HepG2 (cell line): ENCODE results near the gene YKT6. TPM values are rescaled to one million over a fixed set of nuclear protein-coding genes. Genes with fewer than 3 reads are reported as not detected.

Experiments
- ATAC-seq: fragments of 200-7000 bp; cut with Tn5 transposase; 3 replicates; pipeline ENCODE4 v1.9.1; 2020; ENCODE audit warnings: mild to moderate bottlenecking, moderate library complexity
- BruUV-seq: library from RNA; stranded (reverse); fragments of 400-500 nt; replicated peaks from 2 replicates; lab custom pipeline; 2021; lab: Mats Ljungman, UMichigan
- CTCF ChIA-PET: fragments of 300-600 bp; formaldehyde crosslinking; extraction: SDS; loops from one replicate; lab custom pipeline; 2021; ENCODE audit warnings: low total read pairs, inconsistent platforms, low intra/inter-chr PET ratio; lab: Yijun Ruan, JAX
- POLR2A ChIA-PET: fragments of 350-600 bp; sonication (Branson Sonifier 250); formaldehyde crosslinking; loops from one replicate; lab custom pipeline; 2020; ENCODE audit warnings: antibody characterized with exemption, inconsistent platforms; lab: Yijun Ruan, JAX
- DNase-seq: peaks from one replicate; pipeline ENCODE4 v3.0.0-alpha.2; 2015; ENCODE audit warnings: low spot score
- FAIRE-seq: peaks from 3 replicates; lab custom pipeline; 2011; peaks lifted over from hg19 to GRCh38; lab: Jason Lieb, UNC
- H2AFZ ChIP-seq: one replicate; pipeline ENCODE4 v1.6.1; 2011; ENCODE audit warnings: low read length, inconsistent platforms
- H3K27ac ChIP-seq: fragments of 300-600 bp; 3 replicates; pipeline ENCODE4 v1.8.0; 2011; ENCODE audit warnings: mixed run types, mild to moderate bottlenecking, mixed read lengths, low read length, inconsistent platforms; ENCODE audit not compliant: insufficient read depth; ENCODE audit errors: extremely low read length
- H3K27me3 ChIP-seq, 2 experiments: fragments of 200-600 bp in 1 of 2; 2 replicates in 1 of 2; 3 replicates in 1 of 2; pipeline versions ENCODE4 v1.6.0 to v1.8.0; 2011; ENCODE audit warnings: low read length in 2 of 2, mild to moderate bottlenecking in 2 of 2, moderate library complexity in 2 of 2, inconsistent platforms in 1 of 2; ENCODE audit not compliant: insufficient read depth in 2 of 2, control insufficient read depth in 1 of 2
- H3K36me3 ChIP-seq, 2 experiments: fragments of 200-600 bp in 1 of 2; replicated peaks in 1 of 2; 2 replicates in 1 of 2; 3 replicates in 1 of 2; pipeline versions ENCODE4 v1.5.1 to v1.8.0; 2011; ENCODE audit warnings: low read length in 2 of 2, inconsistent platforms in 1 of 2; ENCODE audit not compliant: insufficient read depth in 2 of 2, control insufficient read depth in 1 of 2
- H3K4me1 ChIP-seq: 2 replicates; pipeline ENCODE4 v1.5.1; 2012; ENCODE audit warnings: low read length, inconsistent platforms; ENCODE audit not compliant: insufficient read depth
- H3K4me2 ChIP-seq: 2 replicates; pipeline ENCODE4 v1.6.0; 2011; ENCODE audit warnings: low read depth, low read length, inconsistent platforms
- H3K4me3 ChIP-seq, 3 experiments: fragments of 200-600 bp in 1 of 3; sonication (generic), shearing (Covaris generic) in 1 of 3; replicated peaks in 1 of 3; 2 replicates each; pipeline ENCODE4 v1.5.1; 2011 to 2016; ENCODE audit warnings: low read length in 3 of 3, inconsistent platforms in 2 of 3, low read depth in 2 of 3, mild to moderate bottlenecking in 2 of 3, control low read depth in 1 of 3, mixed read lengths in 1 of 3; ENCODE audit not compliant: insufficient read depth in 1 of 3
- H3K79me2 ChIP-seq: one replicate; pipeline ENCODE4 v1.6.1; 2011; ENCODE audit warnings: low read length, inconsistent platforms; ENCODE audit not compliant: insufficient read depth
- H3K9ac ChIP-seq: 2 replicates; pipeline ENCODE4 v1.6.0; 2011; ENCODE audit warnings: mild to moderate bottlenecking, low read depth, low read length, inconsistent platforms; ENCODE audit not compliant: insufficient read depth
- H3K9me3 ChIP-seq: 2 replicates; pipeline ENCODE4 v1.5.1; 2012; ENCODE audit warnings: mild to moderate bottlenecking, low read length
- H4K20me1 ChIP-seq: 2 replicates; pipeline ENCODE4 v1.6.0; 2011; ENCODE audit warnings: inconsistent platforms, mild to moderate bottlenecking, low read length, moderate library complexity; ENCODE audit not compliant: insufficient read depth
- BORCS8-MEF2B ChIP-seq: sonication (generic); formaldehyde crosslinking; IDR thresholded peaks from 2 replicates; pipeline ENCODE4 v1.8.0; 2022; ENCODE audit warnings: mild to moderate bottlenecking, missing genetic modification reagents
- FOXJ3 ChIP-seq: sonication (generic); formaldehyde crosslinking; IDR thresholded peaks from 2 replicates; pipeline ENCODE4 v1.4.0; 2020; ENCODE audit warnings: missing genetic modification reagents, mild to moderate bottlenecking, borderline replicate concordance
- GZF1 ChIP-seq: sonication (generic); formaldehyde crosslinking; IDR thresholded peaks from 2 replicates; pipeline ENCODE4 v1.5.1; 2020; ENCODE audit warnings: mild to moderate bottlenecking, missing genetic modification reagents
- PCBP1 ChIP-seq: fragments of 200-400 bp; formaldehyde crosslinking; IDR thresholded peaks from 2 replicates; pipeline ENCODE4 v1.6.1; 2017; ENCODE audit warnings: mild to moderate bottlenecking, low read depth, low read length, borderline replicate concordance
- RARG ChIP-seq: sonication (generic); formaldehyde crosslinking; IDR thresholded peaks from 2 replicates; pipeline ENCODE4 v1.4.0; 2020; ENCODE audit warnings: low read depth, mild to moderate bottlenecking, missing genetic modification reagents
- REL ChIP-seq: sonication (generic); formaldehyde crosslinking; conservative IDR thresholded peaks from 2 replicates; pipeline ENCODE4 v1.8.0; 2022; ENCODE audit warnings: mild to moderate bottlenecking, missing genetic modification reagents, moderate library complexity
- REST ChIP-seq, 2 experiments: IDR thresholded peaks; 2 replicates each; pipeline ENCODE4 v1.6.1; 2011 to 2012; ENCODE audit warnings: low read length in 2 of 2, borderline replicate concordance in 1 of 2, low read depth in 1 of 2, mild to moderate bottlenecking in 1 of 2, moderate library complexity in 1 of 2
- RXRB ChIP-seq: IDR thresholded peaks from 2 replicates; pipeline ENCODE4 v1.6.1; 2016; ENCODE audit warnings: borderline replicate concordance, missing genetic modification reagents, missing compliant biosample characterization
- TRAFD1 ChIP-seq: sonication (generic); formaldehyde crosslinking; IDR thresholded peaks from 2 replicates; pipeline ENCODE4 v1.5.1; 2020; ENCODE audit warnings: missing genetic modification reagents, mild to moderate bottlenecking, borderline replicate concordance
- ZBTB46 ChIP-seq: sonication (generic); formaldehyde crosslinking; IDR thresholded peaks from 2 replicates; pipeline ENCODE4 v1.4.0; 2020; ENCODE audit warnings: mild to moderate bottlenecking, missing genetic modification reagents, borderline replicate concordance
- ZNF296 ChIP-seq: sonication (generic); formaldehyde crosslinking; conservative IDR thresholded peaks from 2 replicates; pipeline ENCODE4 v1.5.0; 2020; ENCODE audit warnings: mild to moderate bottlenecking, missing genetic modification reagents
- ZNF569 ChIP-seq: sonication (generic); formaldehyde crosslinking; IDR thresholded peaks from 2 replicates; pipeline ENCODE4 v1.5.0; 2020; ENCODE audit warnings: mild to moderate bottlenecking, missing genetic modification reagents, moderate library complexity, borderline replicate concordance
- WGBS: methylation state at CpG from one replicate; pipeline ENCODE4 v1.1.6; 2017; ENCODE audit warnings: low lambda C conversion rate; 5-methylcytosine and 5-hydroxymethylcytosine counted together
- in situ Hi-C: cut with HindIII; loops from 2 replicates; pipeline ENCODE4 v1.10.0; 2017; ENCODE audit warnings: low pct_unique_long_range_greater_than_20kb; ENCODE audit not compliant: extremely low pct_ligation_motif_present
- intact Hi-C: fragments of 100-400 bp; cut with micrococcal nuclease; formaldehyde crosslinking; loops from one replicate; pipeline ENCODE4 v1.10.0; 2022; ENCODE audit not compliant: unreplicated experiment
- polyA plus RNA-seq, 8 experiments: library from polyadenylated mRNA; depleted of rRNA in 3 of 8; stranded (reverse) in 7 of 8; unstranded in 1 of 8; fragments of >200 nt; fragmentation: Illumina TruSeq in 4 of 8; extraction: Trizol in 4 of 8; gene quantifications; 2 replicates each; pipeline versions ENCODE4 v1.2.1 to v1.2.3, GENCODE V29; 2011 to 2016; ENCODE audit warnings: low read depth in 4 of 8, missing spikeins in 1 of 8, mixed read lengths in 1 of 8; ENCODE audit not compliant: insufficient read depth in 1 of 8
- total RNA-seq, 5 experiments: library from RNA; depleted of rRNA; stranded (reverse); fragments of >200 nt; fragmentation: Illumina TruSeq; extraction: Trizol; gene quantifications; 2 replicates each; pipeline ENCODE4 v1.2.3, GENCODE V29; 2016; ENCODE audit warnings: low read depth in 1 of 5

The YKT6 gene
- total and polyA plus RNA-seq, 2 of the 13 experiments (the other 11 are each of a cell fraction or from before 2014, with no cell fraction given), result 52.2 to 60.3 TPM

- no peak for TF ChIP-seq REST (IDR thresholded peaks at IDR 0.05; ENCODE audit: borderline replicate concordance in 1 of 2, low read depth in 1 of 2, low read length in 2 of 2)
- no peak for TF ChIP-seq RARG (CRISPR knock-in tag)
- no peak for TF ChIP-seq BORCS8-MEF2B
- TF ChIP-seq ZBTB46 (CRISPR knock-in tag), result no peak
- no peak for TF ChIP-seq ZNF296 (CRISPR knock-in tag)
- TF ChIP-seq GZF1, result no peak
- TF ChIP-seq REL (CRISPR knock-in tag), result no peak
- TF ChIP-seq ZNF569 (CRISPR knock-in tag), result no peak
Measured at GRCh38 chr7:44226396-44226753, 25.6 kb downstream of the YKT6 start (continued).

GRCh38 chr7:44227911-44228310 lies 27.1 kb downstream of the YKT6 start:
- Histone ChIP-seq H3K79me2 (no peaks in the 10 kb centered on the region), H3K4me3 (no peak overlapping the region), H3K9me3 (no peaks in the 10 kb centered on the region), H3K9ac (no peak overlapping the region), H3K4me2 (no peak overlapping the region), H4K20me1 (no peaks in the 10 kb centered on the region), H3K27me3 (peaks cover 19 to 74% of the 10 kb centered on the region in 2 experiments; a peak in 4 of 5 replicates), H3K27ac (no peak overlapping the region), H3K36me3 (no peaks in the 10 kb centered on the region), H3K4me1 (peaks cover 8% of the 10 kb centered on the region; the same call in 1 of the 2 replicates), H2AFZ (no peak overlapping the region)
- in situ Hi-C loops (no loop called here), intact Hi-C loops (no loop called here)
- DNase-seq, result no peak
- 23% methylated on average over 9 of the region's 14 CpGs for WGBS
- ATAC-seq, result no peak
- no peak for TF ChIP-seq FOXJ3
- TF ChIP-seq PCBP1, result 0 out of 2 replicates have a peak, but pooled peaks have one; percentile 26
- no peak for TF ChIP-seq RXRB (CRISPR knock-in tag)
- no peak for TF ChIP-seq TRAFD1 (CRISPR knock-in tag)
- BruUV-seq, result no TSS peak
- ChIA-PET POLR2A (no interaction called here), CTCF (no interaction called here)
- FAIRE-seq, result no peak
